Peyer's patch (tissue), 4 donors: ENCODE results near the gene USP9X. TPM values are rescaled to one million over a fixed set of nuclear protein-coding genes. Genes with fewer than 3 reads are reported as not detected.

Source experiments
- DNase-seq, 3 donors: peaks; one replicate each; pipeline ENCODE4 v3.0.0-alpha.2; 2017 to 2019
- H3K27ac ChIP-seq, 4 donors: fragments of 200-600 bp; sonication (generic); one replicate each; pipeline ENCODE4 v1.5.1; 2016 to 2019
- H3K27me3 ChIP-seq, 2 donors: fragments of 200-600 bp; sonication (generic); one replicate each; pipeline ENCODE4 v1.5.1; 2019
- H3K36me3 ChIP-seq, 3 donors: fragments of 200-600 bp; sonication (generic); one replicate each; pipeline ENCODE4 v1.5.1; 2016 to 2019
- H3K4me1 ChIP-seq, 4 donors: fragments of 200-600 bp; sonication (generic); one replicate each; pipeline ENCODE4 v1.5.1; 2016 to 2019
- H3K4me3 ChIP-seq, 4 donors: fragments of 200-600 bp; sonication (generic); 1 replicate in 3 of 4; 2 replicates in 1 of 4; pipeline ENCODE4 v1.5.1; 2016 to 2019; ENCODE audit warnings: mild to moderate bottlenecking in 1 of 4
- H3K9me3 ChIP-seq, 4 donors: fragments of 200-600 bp; sonication (generic); one replicate each; pipeline ENCODE4 v1.5.1; 2016 to 2019; ENCODE audit warnings: mild to moderate bottlenecking in 1 of 4
- POLR2A ChIP-seq, 2 donors: fragments of 450-650 bp; IDR thresholded peaks; one replicate each; pipeline ENCODE4 v1.5.1; 2017; ENCODE audit warnings: antibody characterized with exemption in 2 of 2, mild to moderate bottlenecking in 2 of 2, moderate library complexity in 2 of 2
- total RNA-seq, 4 donors: library from RNA; depleted of rRNA; stranded (reverse); fragments of >200 nt; gene quantifications; one replicate each; pipeline ENCODE4 v1.1.0, GENCODE V29; 2016
- TF ChIP-seq, protein P1 (sequence below), 6 experiments: fragments of 450-650 bp in 4 of 6; fragments of 200-600 bp in 2 of 6; sonication (generic) in 1 of 6; IDR thresholded peaks; one replicate each; pipeline ENCODE4 v1.5.1; 2017 to 2019; ENCODE audit warnings: antibody characterized with exemption in 6 of 6, mild to moderate bottlenecking in 3 of 6, moderate library complexity in 1 of 6

Gene USP9X
- total RNA-seq, 4 donors from 2014 or later, result 75.9 to 114 (median 102) TPM

DNA sequence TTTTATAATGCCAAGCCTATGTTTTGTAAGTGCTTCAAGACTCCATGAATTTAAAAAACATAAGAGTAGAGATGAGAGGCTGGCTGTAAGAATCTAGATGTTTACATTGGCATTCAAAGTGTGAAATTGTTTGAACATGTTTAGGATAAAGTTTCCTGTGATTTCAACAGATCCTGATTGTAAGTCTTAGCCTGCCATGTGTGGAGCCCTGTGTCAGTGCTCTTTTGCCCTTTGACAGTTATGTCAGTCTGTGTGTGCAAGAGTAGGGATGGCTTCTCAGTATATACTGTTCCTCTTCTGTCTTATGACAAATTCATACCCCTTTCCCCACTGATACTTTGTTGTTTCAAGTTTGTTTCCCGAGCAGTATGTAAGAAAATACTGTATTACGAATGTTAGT, 68.2 kb downstream of the USP9X start:
- no peak for DNase-seq
- Histone ChIP-seq H3K36me3 (peaks cover 0 to 37% (median 0%) of the 10 kb centered on the region in 3 donors), H3K27me3 (no peaks in the 10 kb centered on the region), H3K4me3 (no peak overlapping the region), H3K9me3 (no peaks in the 10 kb centered on the region), H3K27ac (no peak overlapping the region), H3K4me1 (no peaks in the 10 kb centered on the region)
- TF ChIP-seq, protein P1, sequence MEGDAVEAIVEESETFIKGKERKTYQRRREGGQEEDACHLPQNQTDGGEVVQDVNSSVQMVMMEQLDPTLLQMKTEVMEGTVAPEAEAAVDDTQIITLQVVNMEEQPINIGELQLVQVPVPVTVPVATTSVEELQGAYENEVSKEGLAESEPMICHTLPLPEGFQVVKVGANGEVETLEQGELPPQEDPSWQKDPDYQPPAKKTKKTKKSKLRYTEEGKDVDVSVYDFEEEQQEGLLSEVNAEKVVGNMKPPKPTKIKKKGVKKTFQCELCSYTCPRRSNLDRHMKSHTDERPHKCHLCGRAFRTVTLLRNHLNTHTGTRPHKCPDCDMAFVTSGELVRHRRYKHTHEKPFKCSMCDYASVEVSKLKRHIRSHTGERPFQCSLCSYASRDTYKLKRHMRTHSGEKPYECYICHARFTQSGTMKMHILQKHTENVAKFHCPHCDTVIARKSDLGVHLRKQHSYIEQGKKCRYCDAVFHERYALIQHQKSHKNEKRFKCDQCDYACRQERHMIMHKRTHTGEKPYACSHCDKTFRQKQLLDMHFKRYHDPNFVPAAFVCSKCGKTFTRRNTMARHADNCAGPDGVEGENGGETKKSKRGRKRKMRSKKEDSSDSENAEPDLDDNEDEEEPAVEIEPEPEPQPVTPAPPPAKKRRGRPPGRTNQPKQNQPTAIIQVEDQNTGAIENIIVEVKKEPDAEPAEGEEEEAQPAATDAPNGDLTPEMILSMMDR (IDR thresholded peaks at IDR 0.05), result no peak
- no peak for TF ChIP-seq POLR2A (IDR thresholded peaks at IDR 0.05)

DNA sequence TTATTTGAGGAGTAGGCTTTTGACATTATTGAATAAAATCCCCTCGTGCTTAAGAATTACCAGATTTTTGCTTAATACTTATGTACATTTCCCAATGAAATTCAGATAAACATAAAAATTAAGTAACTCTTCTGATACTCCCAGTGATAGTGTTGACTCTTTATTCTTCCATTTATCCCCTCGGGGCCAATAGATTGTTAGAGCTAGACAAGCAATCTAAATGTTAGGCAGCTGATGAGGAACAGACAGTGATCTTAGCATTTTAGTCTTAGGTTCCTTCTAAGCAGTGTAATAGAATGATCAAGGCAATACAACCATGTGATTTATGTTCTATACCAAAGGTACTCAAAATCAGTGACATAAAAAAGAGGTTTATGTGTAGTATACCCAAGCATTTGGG, 68.7 kb downstream of the USP9X start:
- H3K36me3 ChIP-seq, result peaks cover 0 to 37% (median 0%) of the 10 kb centered on the region in 3 donors
- DNase-seq, result no peak
- H3K4me3 ChIP-seq, result no peak overlapping the region
- H3K27me3 ChIP-seq, result no peaks in the 10 kb centered on the region
- no peak for TF ChIP-seq POLR2A (IDR thresholded peaks at IDR 0.05)
- H3K9me3 ChIP-seq, result no peaks in the 10 kb centered on the region
- no peaks in the 10 kb centered on the region for H3K4me1 ChIP-seq
- no peak overlapping the region for H3K27ac ChIP-seq

GRCh38 chrX:41164449-41164848, 79.2 kb downstream of the USP9X start:
- DNase-seq, result no peak

DNA sequence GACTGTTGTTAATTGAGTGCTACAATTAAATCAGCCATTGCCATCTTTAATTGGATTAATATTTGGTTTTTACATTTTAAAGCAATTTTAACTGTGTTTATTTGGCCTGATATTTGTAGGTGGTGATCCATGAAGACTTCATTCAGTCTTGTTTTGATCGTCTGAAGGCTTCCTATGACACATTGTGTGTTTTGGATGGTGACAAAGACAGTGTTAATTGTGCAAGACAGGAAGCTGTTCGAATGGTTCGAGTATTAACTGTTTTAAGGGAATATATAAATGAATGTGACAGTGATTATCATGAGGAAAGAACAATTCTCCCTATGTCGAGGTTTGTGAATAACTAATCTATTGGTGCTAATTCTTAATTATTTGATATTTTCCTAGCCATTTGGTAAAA, 82.6 kb downstream of the USP9X start:
- Histone ChIP-seq H3K4me1 (no peaks in the 10 kb centered on the region), H3K27ac (no peak overlapping the region), H3K27me3 (no peaks in the 10 kb centered on the region), H3K4me3 (no peak overlapping the region), H3K9me3 (no peaks in the 10 kb centered on the region), H3K36me3 (peaks cover 0 to 34% (median 0%) of the 10 kb centered on the region in 3 donors)
- TF ChIP-seq, protein P1 (IDR thresholded peaks at IDR 0.05), result no peak
- TF ChIP-seq POLR2A (IDR thresholded peaks at IDR 0.05), result no peak
- DNase-seq, result no peak

More at GRCh38 chrX:41164449-41164848, 79.2 kb downstream of the USP9X start:
- no peaks in the 10 kb centered on the region for H3K9me3 ChIP-seq
- H3K36me3 ChIP-seq, result peaks cover 0 to 5% (median 0%) of the 10 kb centered on the region in 3 donors
- no peak overlapping the region for H3K4me3 ChIP-seq
- H3K27ac ChIP-seq, result no peak overlapping the region
- TF ChIP-seq POLR2A (IDR thresholded peaks at IDR 0.05), result no peak
- TF ChIP-seq, protein P1 (IDR thresholded peaks at IDR 0.05), result no peak
- no peaks in the 10 kb centered on the region for H3K4me1 ChIP-seq
- no peaks in the 10 kb centered on the region for H3K27me3 ChIP-seq

- no peak for DNase-seq
- peaks cover 0 to 29% (median 0%) of the 10 kb centered on the region in 3 donors for H3K36me3 ChIP-seq
- H3K27ac ChIP-seq, result no peak overlapping the region
- no peaks in the 10 kb centered on the region for H3K9me3 ChIP-seq
- H3K27me3 ChIP-seq, result no peaks in the 10 kb centered on the region
- H3K4me3 ChIP-seq, result no peak overlapping the region
- H3K4me1 ChIP-seq, result no peaks in the 10 kb centered on the region
- TF ChIP-seq, protein P1 (IDR thresholded peaks at IDR 0.05), result no peak
- TF ChIP-seq POLR2A (IDR thresholded peaks at IDR 0.05), result no peak
Observed at GRCh38 chrX:41176263-41176662, 91.0 kb downstream of the USP9X start.

DNA sequence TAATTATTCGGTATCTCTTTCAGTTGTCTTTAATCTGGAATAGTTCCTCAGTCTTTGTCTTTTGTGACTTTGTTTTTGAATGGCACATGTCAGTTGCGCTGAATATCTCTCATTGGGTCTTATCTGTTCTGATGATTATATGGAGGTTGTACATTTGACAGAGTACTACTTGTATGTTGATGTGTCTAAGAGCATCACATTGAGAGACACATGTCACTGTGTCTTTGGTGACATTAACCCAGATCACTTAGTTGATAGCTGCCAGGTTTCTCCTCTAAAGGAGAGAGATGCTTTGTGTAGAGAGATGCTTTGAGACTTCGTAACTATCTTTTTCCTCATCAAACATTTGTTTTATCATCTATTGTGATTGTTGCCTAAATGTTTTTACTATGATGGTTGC, 92.1 kb downstream of the USP9X start:
- H3K4me3 ChIP-seq, result no peak overlapping the region
- H3K27ac ChIP-seq, result no peak overlapping the region
- H3K27me3 ChIP-seq, result no peaks in the 10 kb centered on the region
- peaks cover 0 to 18% (median 0%) of the 10 kb centered on the region in 3 donors for H3K36me3 ChIP-seq
- H3K4me1 ChIP-seq, result no peaks in the 10 kb centered on the region
- no peak for DNase-seq
- no peaks in the 10 kb centered on the region for H3K9me3 ChIP-seq
- TF ChIP-seq, protein P1 (IDR thresholded peaks at IDR 0.05), result no peak
- no peak for TF ChIP-seq POLR2A (IDR thresholded peaks at IDR 0.05)
